ENCODE results near the gene PCDHA4.
"Not testable (repeated sequence)": the region's sequence is repeated elsewhere in the genome, so short reads cannot be mapped to it uniquely, and the experiment has no call there.

PCDHA4 gene

DNA sequence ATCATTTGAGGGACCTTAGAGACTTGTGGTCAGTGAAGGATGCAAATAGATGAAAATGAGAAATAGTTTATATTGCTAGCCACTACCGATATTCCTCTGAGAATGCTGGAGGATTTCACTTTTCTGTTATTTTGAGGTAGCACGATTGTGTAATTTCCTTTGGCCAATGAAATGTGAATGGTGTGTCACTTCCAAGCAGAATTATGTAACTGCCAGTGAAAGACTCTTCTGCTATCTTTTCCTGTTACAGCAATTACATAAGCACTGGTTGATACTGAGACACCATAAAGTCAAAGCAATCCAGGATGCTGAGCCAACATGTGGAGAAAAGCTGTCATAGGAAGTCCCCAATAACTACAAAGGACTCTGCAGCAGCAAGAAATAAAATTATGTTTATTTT is 15.8 kb upstream of the PCDHA4 start:
- Histone ChIP-seq H3K27me3 (peaks cover 0 to 28% of the 10 kb centered on the region in 2 donors), H3K36me3 (peaks cover 0 to 8% (median 5%) of the 10 kb centered on the region in 3 donors), H3K4me1 (no peaks in the 10 kb centered on the region), H3K4me3 (no peak overlapping the region), H3K9me3 (peaks cover 3 to 76% (median 53%) of the 10 kb centered on the region in 3 donors), H3K27ac (no peak overlapping the region)
- TF ChIP-seq, protein P1, sequence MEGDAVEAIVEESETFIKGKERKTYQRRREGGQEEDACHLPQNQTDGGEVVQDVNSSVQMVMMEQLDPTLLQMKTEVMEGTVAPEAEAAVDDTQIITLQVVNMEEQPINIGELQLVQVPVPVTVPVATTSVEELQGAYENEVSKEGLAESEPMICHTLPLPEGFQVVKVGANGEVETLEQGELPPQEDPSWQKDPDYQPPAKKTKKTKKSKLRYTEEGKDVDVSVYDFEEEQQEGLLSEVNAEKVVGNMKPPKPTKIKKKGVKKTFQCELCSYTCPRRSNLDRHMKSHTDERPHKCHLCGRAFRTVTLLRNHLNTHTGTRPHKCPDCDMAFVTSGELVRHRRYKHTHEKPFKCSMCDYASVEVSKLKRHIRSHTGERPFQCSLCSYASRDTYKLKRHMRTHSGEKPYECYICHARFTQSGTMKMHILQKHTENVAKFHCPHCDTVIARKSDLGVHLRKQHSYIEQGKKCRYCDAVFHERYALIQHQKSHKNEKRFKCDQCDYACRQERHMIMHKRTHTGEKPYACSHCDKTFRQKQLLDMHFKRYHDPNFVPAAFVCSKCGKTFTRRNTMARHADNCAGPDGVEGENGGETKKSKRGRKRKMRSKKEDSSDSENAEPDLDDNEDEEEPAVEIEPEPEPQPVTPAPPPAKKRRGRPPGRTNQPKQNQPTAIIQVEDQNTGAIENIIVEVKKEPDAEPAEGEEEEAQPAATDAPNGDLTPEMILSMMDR (IDR thresholded peaks at IDR 0.05), result no peak
- intact Hi-C loops (cut with DNase I; ENCODE audit: low total_unique reads), result no loop called here
- DNase-seq, result no peak

DNA sequence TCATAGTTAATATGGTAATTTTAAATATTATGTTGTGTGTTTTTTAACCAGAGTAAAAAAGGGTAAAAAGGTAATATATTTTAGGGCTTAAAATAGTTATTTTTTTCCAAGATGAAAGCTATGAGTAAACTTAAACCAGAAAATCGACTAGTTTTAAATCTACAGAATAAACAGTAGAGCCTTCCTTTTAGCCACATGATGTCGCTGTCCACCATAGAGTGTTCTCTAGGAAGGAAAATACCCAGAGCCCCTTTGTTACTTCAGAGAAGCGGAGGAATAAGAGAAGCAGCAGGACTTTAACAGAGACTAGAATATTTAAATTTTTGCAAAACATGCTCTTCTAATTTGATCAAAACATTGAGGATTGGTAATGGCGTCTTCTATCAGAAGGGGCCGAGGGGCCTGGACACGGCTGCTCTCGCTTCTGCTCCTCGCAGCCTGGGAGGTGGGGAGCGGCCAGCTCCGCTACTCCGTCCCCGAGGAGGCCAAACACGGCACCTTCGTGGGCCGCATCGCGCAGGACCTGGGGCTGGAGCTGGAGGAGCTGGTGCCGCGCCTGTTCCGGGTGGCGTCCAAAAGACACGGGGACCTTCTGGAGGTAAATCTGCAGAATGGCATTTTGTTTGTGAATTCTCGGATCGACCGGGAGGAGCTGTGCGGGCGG is 12.1 kb upstream of the PCDHA4 start, which contains the start of gene PCDHA2:
PCDHA2 (plus strand) TSS at position 258 of the 664 bp plus-strand sequence.
- peak within 1 kb of the TSS in 1 of 2 donors; percentile 18 for H3K4me3 ChIP-seq
- H3K9me3 ChIP-seq, result peaks cover 0 to 56% (median 42%) of the 10 kb centered on the region in 3 donors
- no peaks in the 10 kb centered on the region for H3K36me3 ChIP-seq
- H3K27me3 ChIP-seq, result peaks cover 0 to 18% of the 10 kb centered on the region in 2 donors
- no peaks in the 10 kb centered on the region for H3K4me1 ChIP-seq
- H3K27ac ChIP-seq, result no peak within 1 kb of the TSS
- DNase-seq, result no peak
- TF ChIP-seq, protein P1 (IDR thresholded peaks at IDR 0.05), result no peak
- intact Hi-C loops (cut with DNase I; ENCODE audit: low total_unique reads), result no loop called here

DNA sequence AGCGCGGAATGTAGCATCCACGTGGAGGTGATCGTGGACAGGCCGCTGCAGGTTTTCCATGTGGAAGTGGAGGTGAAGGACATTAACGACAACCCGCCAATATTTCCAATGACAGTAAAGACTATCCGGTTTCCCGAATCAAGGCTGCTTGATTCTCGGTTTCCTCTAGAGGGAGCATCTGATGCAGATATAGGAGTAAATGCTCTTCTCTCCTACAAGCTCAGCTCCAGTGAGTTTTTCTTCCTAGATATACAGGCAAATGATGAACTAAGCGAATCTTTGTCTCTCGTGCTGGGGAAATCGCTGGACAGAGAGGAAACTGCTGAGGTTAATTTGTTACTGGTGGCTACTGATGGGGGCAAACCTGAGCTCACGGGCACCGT is 11.6 kb upstream of the PCDHA4 start:
- Histone ChIP-seq H3K4me1 (no peaks in the 10 kb centered on the region), H3K9me3 (peaks cover 0 to 51% (median 42%) of the 10 kb centered on the region in 3 donors), H3K27me3 (peaks cover 0 to 18% of the 10 kb centered on the region in 2 donors), H3K36me3 (no peaks in the 10 kb centered on the region), H3K27ac (no peak overlapping the region), H3K4me3 (no peak overlapping the region)
- intact Hi-C loops (cut with DNase I; ENCODE audit: low total_unique reads), result no loop called here
- TF ChIP-seq, protein P1 (IDR thresholded peaks at IDR 0.05), result no peak
- no peak for DNase-seq

DNA sequence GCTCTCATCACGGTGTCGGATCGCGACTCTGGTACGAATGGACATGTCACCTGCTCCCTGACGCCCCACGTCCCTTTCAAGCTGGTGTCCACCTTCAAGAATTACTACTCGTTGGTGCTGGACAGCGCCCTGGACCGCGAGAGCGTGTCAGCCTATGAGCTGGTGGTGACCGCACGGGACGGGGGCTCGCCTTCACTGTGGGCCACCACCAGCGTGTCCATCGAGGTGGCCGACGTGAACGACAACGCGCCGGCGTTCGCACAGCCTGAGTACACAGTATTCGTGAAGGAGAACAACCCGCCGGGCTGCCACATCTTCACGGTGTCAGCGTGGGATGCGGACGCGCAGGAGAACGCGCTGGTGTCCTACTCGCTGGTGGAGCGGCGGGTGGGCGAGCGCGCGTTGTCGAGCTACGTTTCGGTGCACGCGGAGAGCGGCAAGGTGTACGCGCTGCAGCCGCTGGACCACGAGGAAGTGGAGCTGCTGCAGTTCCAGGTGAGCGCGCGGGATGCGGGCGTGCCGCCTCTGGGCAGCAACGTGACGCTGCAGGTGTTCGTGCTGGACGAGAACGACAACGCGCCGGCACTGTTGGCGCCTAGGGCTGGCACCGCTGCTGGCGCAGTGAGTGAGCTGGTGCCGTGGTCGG is 10.7 kb upstream of the PCDHA4 start:
- H3K4me3 ChIP-seq; H3K36me3 ChIP-seq; H3K4me1 ChIP-seq; intact Hi-C loops (cut with DNase I; ENCODE audit: low total_unique reads); H3K27ac ChIP-seq: not testable (repeated sequence)
- Histone ChIP-seq H3K27me3 (peaks cover 0 to 18% of the 10 kb centered on the region in 2 donors), H3K9me3 (peaks cover 0 to 50% (median 42%) of the 10 kb centered on the region in 3 donors)
- DNase-seq, result peak in 1 of 2 donors; percentile 59

DNA sequence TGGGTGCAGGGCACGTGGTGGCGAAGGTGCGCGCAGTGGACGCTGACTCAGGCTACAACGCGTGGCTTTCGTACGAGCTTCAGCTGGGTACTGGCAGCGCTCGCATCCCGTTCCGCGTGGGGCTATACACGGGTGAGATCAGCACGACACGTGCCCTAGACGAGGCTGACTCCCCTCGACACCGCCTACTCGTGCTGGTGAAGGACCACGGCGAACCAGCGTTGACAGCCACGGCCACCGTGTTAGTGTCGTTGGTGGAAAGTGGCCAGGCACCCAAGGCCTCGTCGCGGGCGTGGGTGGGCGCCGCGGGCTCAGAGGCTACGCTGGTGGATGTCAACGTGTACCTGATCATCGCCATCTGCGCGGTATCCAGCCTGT is 10.2 kb upstream of the PCDHA4 start:
- intact Hi-C loops (cut with DNase I; ENCODE audit: low total_unique reads), result no loop called here
- Histone ChIP-seq H3K36me3 (peaks cover 0 to 4% (median 0%) of the 10 kb centered on the region in 3 donors), H3K4me3 (no peak overlapping the region), H3K4me1 (no peaks in the 10 kb centered on the region), H3K27me3 (peaks cover 0 to 18% of the 10 kb centered on the region in 2 donors), H3K9me3 (peaks cover 0 to 54% (median 44%) of the 10 kb centered on the region in 3 donors), H3K27ac (no peak overlapping the region)
- TF ChIP-seq, protein P1 (IDR thresholded peaks at IDR 0.05), result no peak
- DNase-seq, result peak in 1 of 2 donors; percentile 53

All from tibial artery (tissue), 4 donors.